Uterus (tissue), 4 donors: ENCODE data around the gene GNMT. TPM values are rescaled to one million over a fixed set of nuclear protein-coding genes. Genes with fewer than 3 reads are reported as not detected.

ENCODE experiments used
- DNase-seq, 2 donors: peaks; one replicate each; pipeline ENCODE4 v3.0.0-alpha.2; 2019 to 2020
- H3K27ac ChIP-seq, 2 donors: fragments of 200-600 bp; sonication (generic); 1 replicate in 1 of 2; 2 replicates in 1 of 2; pipeline ENCODE4 v1.5.1; 2016 to 2018
- H3K27me3 ChIP-seq, 2 donors: fragments of 200-600 bp; sonication (generic); one replicate each; pipeline ENCODE4 v1.5.1; 2018 to 2019; ENCODE audit warnings: control low read depth in 1 of 2
- H3K36me3 ChIP-seq, 2 donors: fragments of 200-600 bp; sonication (generic); one replicate each; pipeline ENCODE4 v1.5.1; 2019; ENCODE audit warnings: control low read depth in 1 of 2
- H3K4me1 ChIP-seq, 2 donors: fragments of 200-600 bp; sonication (generic); one replicate each; pipeline ENCODE4 v1.5.1; 2018 to 2019; ENCODE audit warnings: control low read depth in 1 of 2
- H3K4me3 ChIP-seq, 2 donors: fragments of 200-600 bp; sonication (generic); 1 replicate in 1 of 2; 2 replicates in 1 of 2; pipeline ENCODE4 v1.5.1; 2018 to 2019; ENCODE audit warnings: mild to moderate bottlenecking in 1 of 2
- H3K9me3 ChIP-seq, 2 donors: fragments of 200-600 bp; sonication (generic); one replicate each; pipeline ENCODE4 v1.5.1; 2019; ENCODE audit warnings: control low read depth in 1 of 2
- CTCF ChIP-seq, 4 experiments: fragments of 200-600 bp in 2 of 4; fragments of 450-650 bp in 2 of 4; sonication (generic) in 2 of 4; IDR thresholded peaks; one replicate each; pipeline ENCODE4 v1.5.1; 2016 to 2019; ENCODE audit warnings: antibody characterized with exemption in 4 of 4, mild to moderate bottlenecking in 2 of 4, moderate library complexity in 1 of 4
- POLR2A ChIP-seq, 2 donors: fragments of 450-650 bp; IDR thresholded peaks; one replicate each; pipeline ENCODE4 v1.6.1; 2016; ENCODE audit warnings: antibody characterized with exemption in 2 of 2, mild to moderate bottlenecking in 1 of 2, moderate library complexity in 1 of 2
- intact Hi-C: fragments of 100-400 bp; cut with DNase I; formaldehyde crosslinking; loops from one replicate; pipeline ENCODE4 v1.15.1; 2023; ENCODE audit warnings: low total_unique reads
- total RNA-seq, 4 donors: library from RNA; depleted of rRNA in 3 of 4; stranded (reverse); fragments of >200 nt in 3 of 4; gene quantifications; one replicate each; pipeline versions ENCODE4 v1.1.0 to v1.2.4, GENCODE V29; 2014 to 2023
- donor health status: DM: yes; HTN: yes; CAD: no.

Gene GNMT
- total RNA-seq, 4 donors from 2014 or later: 1.7 TPM; not detected in 3

GRCh38 chr6:42916288-42916687, 44.3 kb upstream of the GNMT start:
- Histone ChIP-seq H3K36me3 (no peaks in the 10 kb centered on the region), H3K27ac (no peak overlapping the region), H3K27me3 (peaks cover 0 to 5% of the 10 kb centered on the region in 2 donors), H3K4me3 (no peak overlapping the region), H3K4me1 (peaks cover 0 to 6% of the 10 kb centered on the region in 2 donors), H3K9me3 (no peaks in the 10 kb centered on the region)
- TF ChIP-seq POLR2A (IDR thresholded peaks at IDR 0.05) (no peak), CTCF (IDR thresholded peaks at IDR 0.05) (no peak)
- intact Hi-C loops: no loop called here
- DNase-seq: no peak

GRCh38 chr6:42921801-42922200, 38.8 kb upstream of the GNMT start:
- Histone ChIP-seq H3K9me3 (no peaks in the 10 kb centered on the region), H3K27me3 (no peaks in the 10 kb centered on the region), H3K36me3 (no peaks in the 10 kb centered on the region), H3K4me3 (no peak overlapping the region), H3K27ac (no peak overlapping the region), H3K4me1 (no peaks in the 10 kb centered on the region)
- intact Hi-C loops: loop anchor here (10.0 kb wide), 1 partner anchor 63 kb away; the partner anchor contains the start of gene PPP2R5D
- TF ChIP-seq CTCF (IDR thresholded peaks at IDR 0.05) (no peak), POLR2A (IDR thresholded peaks at IDR 0.05) (no peak)
- no peak for DNase-seq

- Histone ChIP-seq H3K36me3 (no peaks in the 10 kb centered on the region), H3K9me3 (no peaks in the 10 kb centered on the region), H3K27ac (no peak overlapping the region), H3K4me1 (no peaks in the 10 kb centered on the region), H3K27me3 (no peaks in the 10 kb centered on the region), H3K4me3 (no peak overlapping the region)
- intact Hi-C loops: loop anchor here (10.0 kb wide), 1 partner anchor 61 kb away; the partner anchor contains the start of gene PPP2R5D
- DNase-seq: no peak
- TF ChIP-seq CTCF (IDR thresholded peaks at IDR 0.05): no peak
- TF ChIP-seq POLR2A (IDR thresholded peaks at IDR 0.05): no peak
Observed at GRCh38 chr6:42923666-42924065, 36.9 kb upstream of the GNMT start.

DNA sequence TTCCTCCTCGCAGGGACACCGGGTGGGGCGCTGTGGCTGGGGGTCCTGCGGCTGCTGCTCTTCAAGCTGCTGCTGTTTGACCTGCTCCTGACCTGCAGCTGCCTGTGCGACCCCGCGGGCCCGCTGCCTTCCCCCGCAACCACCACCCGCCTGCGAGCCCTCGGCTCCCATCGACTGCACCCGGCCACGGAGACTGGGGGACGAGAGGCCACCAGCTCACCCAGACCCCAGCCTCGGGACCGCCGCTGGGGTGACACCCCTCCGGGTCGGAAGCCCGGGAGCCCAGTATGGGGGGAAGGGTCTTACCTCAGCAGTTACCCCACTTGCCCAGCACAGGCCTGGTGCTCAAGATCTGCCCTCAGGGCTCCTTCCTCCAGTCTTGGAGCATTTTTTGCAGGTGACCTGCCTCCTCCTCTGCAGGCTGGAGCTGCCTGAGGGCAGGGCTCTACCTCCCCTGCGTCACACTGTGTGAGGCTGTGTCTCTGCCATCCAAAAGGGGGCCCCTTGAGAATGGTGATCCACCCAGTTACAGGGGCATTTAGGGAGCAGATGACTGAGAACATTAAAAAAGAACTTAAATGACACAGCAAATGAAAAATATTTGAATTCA, 35.2 kb upstream of the GNMT start:
- Histone ChIP-seq H3K27ac (no peak overlapping the region), H3K4me1 (no peaks in the 10 kb centered on the region), H3K27me3 (no peaks in the 10 kb centered on the region), H3K4me3 (no peak overlapping the region), H3K9me3 (no peaks in the 10 kb centered on the region), H3K36me3 (no peaks in the 10 kb centered on the region)
- TF ChIP-seq CTCF (IDR thresholded peaks at IDR 0.05) (no peak), POLR2A (IDR thresholded peaks at IDR 0.05) (no peak)
- intact Hi-C loops: loop anchor here (10.0 kb wide), 1 partner anchor 59 kb away; the partner anchor contains the start of gene PPP2R5D
- DNase-seq: no peak

GRCh38 chr6:42928986-42929820, 31.4 kb upstream of the GNMT start, which contains the start of gene CNPY3:
Gene CNPY3, plus strand, starts transcription at chr6:42929480. Its CDS starts 91 bp downstream, at chr6:42929571.
- intact Hi-C loops: loop anchor here (10.0 kb wide), 1 partner anchor 56 kb away; the partner anchor contains the start of gene PPP2R5D
- DNase-seq: peak; percentile 91 to 93
- Histone ChIP-seq H3K27me3 (no peaks in the 10 kb centered on the region), H3K9me3 (no peaks in the 10 kb centered on the region), H3K4me3 (peak within 1 kb of the TSS; percentile 82 to 98), H3K36me3 (no peaks in the 10 kb centered on the region), H3K4me1 (no peaks in the 10 kb centered on the region), H3K27ac (peak within 1 kb of the TSS; percentile 92 to 96)
- TF ChIP-seq CTCF (IDR thresholded peaks at IDR 0.05) (peak in 3 of 4 experiments; percentile 8 to 29 (median 14)), POLR2A (IDR thresholded peaks at IDR 0.05) (peak in 1 of 2 donors; percentile 56)
